NCI-H524 (cell line): ENCODE measurements around the gene TMEM11.
A peak's percentile ranks its signal among the peaks of the same experiment; 100 is the strongest.
"Not testable (repeated sequence)": the region's sequence is repeated elsewhere in the genome, so short reads cannot be mapped to it uniquely, and the experiment has no call there.

Experiments
- DNase-seq, 2 experiments: peaks; one replicate each; lab custom pipeline; 2025; lab: John Stamatoyannopoulos, UW

The TMEM11 gene

DNA sequence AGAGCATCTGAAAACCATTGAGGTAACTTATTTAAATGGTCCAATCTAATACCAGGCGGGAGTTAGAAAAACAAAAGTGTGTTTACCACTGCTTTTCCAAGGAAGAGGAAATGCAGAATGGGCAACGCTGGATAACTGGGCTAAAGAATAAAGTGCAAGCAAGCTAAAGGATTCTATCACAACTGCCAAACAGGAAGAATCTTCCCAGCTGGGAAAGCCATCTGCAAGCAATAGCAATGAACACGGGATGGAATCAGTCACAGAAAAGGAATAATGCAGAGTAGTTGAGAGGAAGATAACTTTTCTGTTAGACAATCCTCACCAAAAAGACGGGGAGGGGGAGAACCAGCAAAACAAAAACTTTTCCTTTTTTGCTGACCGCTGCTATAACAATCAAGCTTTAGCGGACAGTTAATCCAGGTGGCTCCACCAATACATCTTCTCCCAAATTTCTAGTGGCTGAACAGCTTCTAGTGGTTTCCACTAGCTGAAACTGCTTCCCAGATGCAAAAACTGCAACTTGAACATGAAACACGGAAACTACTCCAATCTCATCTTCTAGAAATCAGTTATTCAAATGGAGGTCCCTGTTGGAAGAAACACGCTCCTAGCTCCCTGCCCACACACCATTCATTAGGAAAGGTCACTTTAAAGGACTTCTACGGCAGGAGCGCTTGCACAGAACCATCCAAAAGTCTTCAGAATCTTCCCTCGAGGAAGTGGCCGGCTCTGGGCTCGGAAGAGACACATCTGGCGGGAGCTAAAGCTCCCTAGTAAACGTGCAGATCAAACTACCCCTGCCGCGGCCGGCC, 929 bp downstream of the TMEM11 start:
- no peak for DNase-seq

DNA sequence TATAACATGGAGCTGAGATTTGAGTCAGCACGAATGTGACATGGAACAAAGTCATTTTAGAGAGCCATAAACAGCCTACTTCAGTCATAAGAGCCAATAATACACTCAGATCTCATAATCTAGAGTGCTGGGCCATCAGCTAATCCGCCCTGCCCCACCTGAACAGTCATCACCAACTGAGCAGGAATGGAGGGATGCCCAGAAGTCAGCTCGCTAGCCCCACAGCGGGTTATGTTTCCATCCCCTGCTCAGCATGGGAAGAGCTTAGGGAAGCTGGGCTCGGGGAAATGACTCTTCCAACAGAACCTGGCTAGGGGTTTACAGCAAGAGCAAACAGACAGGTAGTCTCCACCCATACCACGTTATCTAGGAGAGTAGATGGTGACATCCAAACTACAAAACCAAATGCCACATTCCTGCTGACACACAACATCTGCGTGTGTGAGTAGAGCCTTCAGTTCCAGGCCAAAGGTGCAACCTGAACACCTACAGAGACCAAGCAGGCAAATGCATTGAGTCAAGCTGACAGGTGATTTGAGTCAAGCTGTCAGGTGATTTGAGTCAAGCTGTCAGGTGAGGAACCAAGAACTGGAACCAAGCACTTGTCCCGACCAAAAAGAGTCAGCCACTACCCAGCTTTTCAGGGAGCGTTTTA, 2.0 kb downstream of the TMEM11 start:
- peak; percentile 21 to 51 for DNase-seq

GRCh38 chr17:21210411-21211076, 3.4 kb downstream of the TMEM11 start:
- DNase-seq = peak; percentile 87 to 96

GRCh38 chr17:21209511-21210175, 4.3 kb downstream of the TMEM11 start:
- DNase-seq = no peak

GRCh38 chr17:21208352-21208751, 5.6 kb downstream of the TMEM11 start:
- DNase-seq = no peak

- no peak for DNase-seq
These were observed 9.0 kb downstream of the TMEM11 start for GRCh38 chr17:21204935-21205334.

DNA sequence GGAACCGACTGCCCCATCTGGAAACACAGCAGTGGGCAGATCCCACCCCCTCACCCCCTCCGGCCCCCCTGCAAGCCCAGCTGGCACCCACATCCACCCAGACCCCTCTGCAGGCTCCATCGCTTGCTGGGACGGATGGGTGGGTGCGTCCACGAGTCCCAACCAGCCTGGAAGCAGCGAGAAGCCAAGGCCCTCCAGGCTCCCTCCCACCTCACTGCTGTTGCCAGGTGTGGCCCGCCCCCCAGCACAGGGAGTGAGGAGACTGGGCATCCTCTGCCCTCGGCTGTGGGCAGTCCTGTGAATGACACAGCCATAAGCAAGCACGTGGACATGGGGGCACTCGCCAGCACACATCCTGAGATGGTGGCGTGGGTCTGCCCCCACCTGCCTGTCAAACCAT, 11.4 kb downstream of the TMEM11 start:
- DNase-seq = no peak

DNA sequence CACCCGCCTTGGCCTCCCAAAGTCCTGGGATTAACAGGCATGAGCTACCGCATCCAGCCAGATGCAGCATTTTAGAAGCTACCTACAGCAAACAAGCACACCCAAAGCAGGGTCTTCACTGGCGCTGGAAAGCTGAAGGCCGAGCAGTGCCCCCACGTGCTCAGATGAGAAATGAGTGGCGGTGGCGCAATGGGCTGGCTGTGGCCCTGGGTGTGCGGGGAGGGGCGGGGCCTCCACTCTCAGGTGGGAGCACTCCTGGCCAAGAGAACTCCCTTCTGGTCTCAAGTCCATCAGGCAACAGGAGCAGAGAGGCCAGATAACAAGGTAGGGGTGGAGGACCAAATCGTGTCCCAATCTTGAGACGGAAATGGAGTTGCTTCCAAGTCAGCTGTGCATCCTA, 12.1 kb downstream of the TMEM11 start:
- no peak for DNase-seq

DNA sequence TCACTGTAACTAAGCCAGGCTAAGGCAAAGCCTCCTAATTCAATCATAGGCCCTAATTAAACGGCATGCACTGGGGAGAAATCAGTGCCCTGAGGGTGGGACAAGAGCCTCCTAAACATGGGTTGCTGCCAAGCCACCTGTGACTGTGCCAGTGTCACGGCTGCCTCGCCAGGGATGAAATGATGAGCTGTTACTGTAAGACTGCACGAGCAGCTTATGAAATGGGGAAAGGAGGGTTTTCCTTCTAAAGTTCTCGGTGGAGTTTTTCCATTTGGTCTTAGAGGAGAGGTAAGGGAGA, 12.7 kb downstream of the TMEM11 start:
- DNase-seq = no peak

GRCh38 chr17:21200590-21201297, 13.2 kb downstream of the TMEM11 start:
- no peak for DNase-seq

- DNase-seq = no peak
These were observed 14.1 kb downstream of the TMEM11 start for GRCh38 chr17:21199856-21200255.

DNA sequence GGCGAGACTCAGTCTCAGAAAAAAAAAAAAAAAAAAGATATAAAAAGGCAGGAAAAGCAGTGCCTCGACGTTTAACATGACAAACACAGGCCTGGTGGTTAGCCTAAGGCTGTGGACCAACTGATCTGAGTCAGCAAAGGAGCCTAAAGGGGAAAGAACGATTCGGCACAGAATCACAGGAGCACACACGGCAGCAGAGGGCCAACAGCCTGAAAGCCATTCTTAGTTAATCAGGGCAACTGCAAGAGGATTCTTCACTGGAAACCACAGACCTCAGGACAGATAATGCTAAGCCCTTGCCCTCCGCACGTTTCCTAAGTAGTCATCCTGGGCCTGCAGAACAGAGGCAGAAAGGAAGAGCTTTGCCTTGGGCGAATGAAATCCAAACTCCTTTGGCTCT, 14.7 kb downstream of the TMEM11 start:
- DNase-seq = no peak

- DNase-seq = no peak
These were observed 15.6 kb downstream of the TMEM11 start for GRCh38 chr17:21198411-21198810.

GRCh38 chr17:21196126-21196525, 17.8 kb downstream of the TMEM11 start:
- DNase-seq = no peak

DNA sequence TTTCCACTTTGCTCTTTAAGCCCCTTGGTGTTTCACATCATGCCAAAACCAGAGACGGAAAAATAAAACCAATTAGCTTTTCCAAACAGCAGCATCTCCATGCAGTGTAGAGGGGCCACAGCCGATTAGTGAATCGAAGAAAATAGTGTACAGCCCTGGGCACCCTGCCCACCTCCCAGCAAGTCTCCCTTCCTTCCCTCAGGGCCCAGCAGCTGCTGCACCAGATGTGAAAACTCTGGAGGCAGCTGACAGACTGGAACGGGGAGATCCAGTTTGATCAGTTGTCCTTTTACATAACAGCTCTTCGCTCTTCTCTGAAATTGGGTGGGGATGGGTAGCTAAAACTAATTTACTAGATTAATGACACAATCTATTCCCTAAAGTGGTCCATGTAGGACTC, 19.3 kb downstream of the TMEM11 start:
- peak; percentile 89 to 96 for DNase-seq

DNA sequence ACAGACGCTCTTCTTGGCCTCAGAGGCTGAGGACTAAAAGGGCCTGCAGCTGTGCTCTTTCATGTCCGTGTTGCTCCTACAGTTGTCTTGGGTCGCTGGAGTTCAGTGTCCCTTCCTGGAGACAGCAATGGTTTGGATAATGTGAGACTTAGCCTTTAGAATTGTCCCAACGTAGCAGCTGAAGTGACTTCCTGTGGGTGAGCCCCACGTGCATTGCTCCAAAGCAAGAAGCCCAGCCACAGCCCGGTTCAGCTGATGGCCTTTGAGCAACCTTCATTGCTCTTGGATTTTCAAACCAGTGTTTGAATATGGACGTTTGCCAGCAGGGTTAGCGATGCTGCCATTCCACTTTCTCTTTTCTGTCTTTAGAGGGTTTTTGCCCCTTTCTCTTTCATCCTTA, 19.7 kb downstream of the TMEM11 start:
- DNase-seq = peak in 1 of 2 experiments; percentile 35

DNA sequence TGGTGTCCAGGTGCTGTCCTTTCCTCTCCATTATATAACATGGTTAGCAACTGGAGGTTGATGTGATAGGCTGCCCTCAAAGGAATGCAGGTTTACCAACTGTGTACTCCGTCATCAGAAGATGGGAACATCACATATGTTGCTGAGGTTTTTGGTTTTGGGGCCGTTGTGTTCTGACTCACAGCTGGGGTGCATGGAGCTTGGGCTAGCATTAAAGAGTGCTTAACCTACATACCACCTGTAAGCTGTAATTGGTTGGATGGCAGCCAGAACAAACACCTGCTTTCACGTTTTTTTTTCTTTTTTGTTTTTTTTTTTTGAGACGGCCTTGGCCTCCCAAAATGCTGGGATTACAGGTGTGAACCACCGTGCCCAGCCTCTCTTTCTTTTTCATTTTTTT, 20.9 kb downstream of the TMEM11 start:
- peak in 1 of 2 experiments; percentile 28 for DNase-seq

- not testable (repeated sequence) for DNase-seq
These were observed 21.5 kb downstream of the TMEM11 start for GRCh38 chr17:21192414-21192813.

DNA sequence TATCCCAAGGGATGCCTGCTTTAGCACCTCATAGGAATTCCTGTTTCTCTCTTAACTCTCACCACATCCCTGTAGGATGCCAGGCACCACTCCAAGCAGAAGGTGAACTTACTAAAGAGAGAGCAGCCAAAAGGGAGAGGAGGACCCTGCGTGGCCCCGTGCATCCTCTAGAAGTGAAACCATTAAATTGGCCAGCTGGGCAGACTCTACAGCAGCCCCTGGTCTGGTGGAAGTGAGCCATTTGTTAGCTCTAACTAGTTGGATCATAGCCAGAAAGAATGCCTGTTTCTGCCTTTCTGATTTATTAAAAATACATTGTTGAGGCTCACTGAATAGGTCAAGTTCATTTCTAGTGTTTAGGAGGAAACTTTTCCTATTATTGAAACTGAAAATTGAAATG, 22.3 kb downstream of the TMEM11 start:
- DNase-seq = peak; percentile 10 to 55

- DNase-seq = peak; percentile 97 to 98
These were observed 23.9 kb downstream of the TMEM11 start for GRCh38 chr17:21190078-21190477.

GRCh38 chr17:21189361-21189760, 24.6 kb downstream of the TMEM11 start:
- peak in 1 of 2 experiments; percentile 31 for DNase-seq
